Progenitor cell of endocrine pancreas (in vitro differentiated cells): ENCODE measurements around the gene GGA3. TPM values are rescaled to one million over a fixed set of nuclear protein-coding genes. Genes with fewer than 3 reads are reported as not detected.
"Not testable (repeated sequence)": the region's sequence is repeated elsewhere in the genome, so short reads cannot be mapped to it uniquely, and the experiment has no call there.

ENCODE experiments used
- DNase-seq: peaks from one replicate; pipeline ENCODE4 v3.0.0; 2021; ENCODE audit warnings: low spot score; ENCODE audit not compliant: unreplicated experiment
- H3K27ac Mint-ChIP-seq: 2 replicates; pipeline ENCODE4 v1.8.0; 2021; ENCODE audit warnings: mild to moderate bottlenecking, moderate library complexity, mixed read lengths
- H3K27me3 Mint-ChIP-seq: 2 replicates; pipeline ENCODE4 v1.8.0; 2021; ENCODE audit warnings: mixed read lengths
- H3K36me3 Mint-ChIP-seq: 2 replicates; pipeline ENCODE4 v1.8.0; 2022; ENCODE audit warnings: mixed read lengths; ENCODE audit not compliant: insufficient read depth
- H3K4me1 Mint-ChIP-seq: 2 replicates; pipeline ENCODE4 v1.8.0; 2021; ENCODE audit warnings: low read depth, mixed read lengths
- H3K4me3 Mint-ChIP-seq: 2 replicates; pipeline ENCODE4 v1.8.0; 2021; ENCODE audit warnings: low read depth, mild to moderate bottlenecking, moderate library complexity, mixed read lengths
- H3K9me3 Mint-ChIP-seq: 2 replicates; pipeline ENCODE4 v1.8.0; 2021; ENCODE audit warnings: low read depth, mixed read lengths
- CTCF ChIP-seq: fragments of 200-600 bp; sonication (generic); IDR thresholded peaks from one replicate; pipeline ENCODE4 v1.5.0; 2021; ENCODE audit warnings: antibody characterized with exemption, mild to moderate bottlenecking; ENCODE audit not compliant: unreplicated experiment
- total RNA-seq: library from RNA; stranded (reverse); gene quantifications from 2 replicates; pipeline ENCODE4 v1.2.1, GENCODE V29; 2021

GGA3 gene
- total RNA-seq, 1 donor from 2014 or later, result 68.1 TPM

GRCh38 chr17:75266316-75267152 lies 5.1 kb upstream of the GGA3 start:
- peaks cover 8% of the 10 kb centered on the region for H3K36me3 Mint-ChIP-seq
- H3K4me3 Mint-ChIP-seq, result no peak overlapping the region
- no peaks in the 10 kb centered on the region for H3K27me3 Mint-ChIP-seq
- H3K27ac Mint-ChIP-seq, result no peak overlapping the region
- DNase-seq, result no peak
- no peaks in the 10 kb centered on the region for H3K9me3 Mint-ChIP-seq
- no peak for TF ChIP-seq CTCF
- peaks cover 20% of the 10 kb centered on the region for H3K4me1 Mint-ChIP-seq

DNA sequence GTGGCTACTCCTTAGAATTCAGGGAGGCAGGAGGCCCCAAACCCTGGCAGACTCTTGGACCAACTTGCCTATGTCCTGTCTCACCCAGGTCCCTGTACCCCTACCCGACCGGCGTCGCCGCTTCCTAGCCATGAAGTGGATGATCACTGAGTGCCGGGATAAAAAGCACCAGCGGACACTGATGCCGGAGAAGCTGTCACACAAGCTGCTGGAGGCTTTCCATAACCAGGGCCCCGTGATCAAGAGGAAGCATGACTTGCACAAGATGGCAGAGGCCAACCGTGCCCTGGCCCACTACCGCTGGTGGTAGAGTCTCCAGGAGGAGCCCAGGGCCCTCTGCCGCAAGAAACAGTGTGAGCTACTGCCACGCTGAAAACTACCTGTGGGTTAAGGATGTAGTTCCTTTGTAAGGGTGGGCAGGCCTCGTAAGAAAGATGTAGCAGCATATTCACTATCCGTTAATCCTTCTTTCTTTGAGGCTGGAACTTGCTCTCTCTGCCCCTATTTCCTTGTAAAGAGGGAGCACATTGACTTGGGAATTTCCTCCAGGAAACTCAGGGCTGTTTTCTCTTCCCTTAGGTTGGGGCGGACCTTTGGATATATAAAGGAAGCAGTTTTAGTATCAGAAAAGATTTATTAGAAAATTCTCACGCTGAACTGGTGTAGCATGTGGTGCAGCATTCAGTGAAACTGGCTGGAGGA lies 4.4 kb upstream of the GGA3 start:
- Mint-ChIP-seq H3K4me1 (peaks cover 22% of the 10 kb centered on the region), H3K9me3 (no peaks in the 10 kb centered on the region), H3K27ac (no peak overlapping the region), H3K36me3 (peaks cover 8% of the 10 kb centered on the region), H3K27me3 (no peaks in the 10 kb centered on the region), H3K4me3 (no peak overlapping the region)
- DNase-seq, result no peak
- TF ChIP-seq CTCF, result no peak

- H3K4me1 Mint-ChIP-seq, result peaks cover 29% of the 10 kb centered on the region
- H3K9me3 Mint-ChIP-seq, result no peaks in the 10 kb centered on the region
- H3K27me3 Mint-ChIP-seq, result no peaks in the 10 kb centered on the region
- peak overlapping the region; percentile 100 for H3K27ac Mint-ChIP-seq
- peaks cover 8% of the 10 kb centered on the region for H3K36me3 Mint-ChIP-seq
- H3K4me3 Mint-ChIP-seq, result peak overlapping the region; percentile 97
- no peak for TF ChIP-seq CTCF
- no peak for DNase-seq
Observed at GRCh38 chr17:75263055-75263454, 1.6 kb upstream of the GGA3 start.

DNA sequence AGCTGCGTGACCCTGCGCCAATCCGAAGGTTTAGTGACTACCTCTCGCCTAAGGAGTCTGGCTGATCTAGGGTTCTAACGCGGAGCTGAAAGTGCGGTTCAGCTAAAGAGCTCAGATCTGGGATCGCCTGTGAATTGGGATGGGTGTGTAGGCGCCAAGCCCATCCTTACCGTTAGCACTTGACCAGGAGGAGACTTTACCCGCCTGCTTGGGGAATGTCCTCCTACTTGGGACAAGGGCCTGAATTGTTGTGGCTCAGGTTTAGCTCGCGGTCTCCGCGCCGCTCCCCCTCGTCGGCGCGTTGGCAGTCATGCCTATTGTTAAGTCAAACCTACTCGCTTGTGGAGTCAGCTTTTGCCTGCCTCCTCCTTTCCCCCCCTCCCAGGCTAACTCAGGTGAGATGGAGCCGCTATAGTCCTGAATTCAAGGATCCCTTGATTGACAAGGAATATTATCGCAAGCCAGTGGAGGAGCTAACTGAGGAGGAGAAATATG lies 753 bp upstream of the GGA3 start:
- no peak for TF ChIP-seq CTCF
- peak overlapping the region; percentile 100 for H3K27ac Mint-ChIP-seq
- peak; percentile 20 for DNase-seq
- H3K36me3 Mint-ChIP-seq, result peaks cover 8% of the 10 kb centered on the region
- peak overlapping the region; percentile 97 for H3K4me3 Mint-ChIP-seq
- no peaks in the 10 kb centered on the region for H3K9me3 Mint-ChIP-seq
- H3K4me1 Mint-ChIP-seq, result peaks cover 30% of the 10 kb centered on the region
- H3K27me3 Mint-ChIP-seq, result no peaks in the 10 kb centered on the region

- H3K4me3 Mint-ChIP-seq, result peak overlapping the region; percentile 97
- H3K4me1 Mint-ChIP-seq, result peaks cover 30% of the 10 kb centered on the region
- no peak for DNase-seq
- H3K27ac Mint-ChIP-seq, result peak overlapping the region; percentile 100
- H3K27me3 Mint-ChIP-seq, result no peaks in the 10 kb centered on the region
- H3K36me3 Mint-ChIP-seq, result peaks cover 6% of the 10 kb centered on the region
- H3K9me3 Mint-ChIP-seq, result no peaks in the 10 kb centered on the region
- TF ChIP-seq CTCF, result peak; percentile 20
Observed at GRCh38 chr17:75260641-75261335, 618 bp downstream of the GGA3 start.

DNA sequence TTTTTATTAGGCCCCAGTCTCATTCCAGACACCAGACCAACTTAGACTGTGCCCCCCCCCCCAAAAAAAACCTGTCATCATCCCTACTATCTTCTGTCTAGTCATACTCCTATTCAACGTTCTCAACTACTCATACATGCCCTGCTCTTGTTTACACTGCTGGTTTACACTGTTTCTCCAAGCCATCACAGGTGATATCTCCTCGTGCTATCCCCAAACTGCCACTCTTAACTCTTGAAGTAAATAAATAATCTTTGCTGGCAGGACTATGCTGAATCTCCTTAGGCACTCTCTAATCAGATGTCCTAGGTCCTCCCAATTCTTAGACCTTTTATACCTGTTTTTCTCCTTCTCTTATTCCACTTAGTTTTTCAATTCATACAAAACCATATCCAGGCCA lies 4.2 kb downstream of the GGA3 start:
- H3K4me1 Mint-ChIP-seq, result peaks cover 26% of the 10 kb centered on the region
- DNase-seq, H3K36me3 Mint-ChIP-seq, H3K9me3 Mint-ChIP-seq, H3K27ac Mint-ChIP-seq, H3K4me3 Mint-ChIP-seq, H3K27me3 Mint-ChIP-seq: not testable (repeated sequence)

DNA sequence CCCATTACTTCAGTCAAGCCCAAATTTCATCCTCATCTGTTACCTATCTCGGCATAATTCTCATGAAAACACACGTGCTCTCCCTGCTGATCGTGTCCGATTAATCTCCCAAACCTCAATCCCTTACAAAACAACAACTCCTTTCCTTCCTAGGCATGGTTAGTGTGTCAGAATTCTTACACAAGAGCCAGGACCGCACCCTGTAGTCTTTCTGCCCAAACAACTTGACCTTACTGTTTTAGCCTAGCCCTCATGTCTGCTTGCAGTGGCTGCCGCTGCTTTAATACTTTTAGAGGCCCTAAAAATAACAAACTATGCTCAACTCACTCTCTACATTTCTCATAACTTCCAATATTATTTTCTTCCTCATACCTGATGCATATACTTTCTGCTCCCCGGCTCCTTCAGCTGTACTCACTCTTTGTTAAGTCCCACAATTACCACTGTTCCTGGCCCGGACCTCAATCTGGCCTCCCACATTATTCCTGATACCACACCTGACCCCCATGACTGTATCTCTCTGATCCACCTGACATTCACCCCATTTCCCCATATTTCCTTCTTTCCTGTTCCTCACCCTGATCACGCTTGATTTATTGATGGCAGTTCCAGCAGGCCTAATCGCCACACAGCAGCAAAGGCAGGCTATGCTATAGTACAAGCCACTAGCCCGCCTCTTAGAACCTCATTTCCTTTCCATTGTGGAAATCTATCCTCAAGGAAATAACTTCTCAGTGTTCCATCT lies 5.3 kb downstream of the GGA3 start:
- H3K4me3 Mint-ChIP-seq, H3K27me3 Mint-ChIP-seq, H3K27ac Mint-ChIP-seq, DNase-seq, H3K9me3 Mint-ChIP-seq, H3K36me3 Mint-ChIP-seq: not testable (repeated sequence)
- peaks cover 26% of the 10 kb centered on the region for H3K4me1 Mint-ChIP-seq
